WTC11 (cell line): ENCODE results near the gene FAM120AOS. TPM values are rescaled to one million over a fixed set of nuclear protein-coding genes. Genes with fewer than 3 reads are reported as not detected.

Source experiments
- ATAC-seq: fragments of 200-7000 bp; cut with Tn5 transposase; 2 replicates; pipeline ENCODE4 v1.10.0; 2021; ENCODE audit warnings: mild to moderate bottlenecking, moderate library complexity
- CTCF ChIA-PET: fragments of 300-600 bp; sonication (Branson Sonifier 250); formaldehyde crosslinking; loops from one replicate; lab custom pipeline; 2021; ENCODE audit warnings: antibody characterized with exemption; lab: Charles Lee
- POLR2A ChIA-PET: fragments of 350-600 bp; sonication (Branson Sonifier 250); formaldehyde crosslinking; loops from one replicate; lab custom pipeline; 2021; ENCODE audit warnings: antibody characterized with exemption; lab: Charles Lee
- DNase-seq: peaks from one replicate; pipeline ENCODE4 v3.0.0; 2021; ENCODE audit warnings: low spot score
- H3K27ac Mint-ChIP-seq: 2 replicates; pipeline ENCODE4 v1.8.0; 2021; ENCODE audit warnings: mixed read lengths
- H3K27me3 Mint-ChIP-seq: 2 replicates; pipeline ENCODE4 v1.8.0; 2021; ENCODE audit warnings: low read depth, mild to moderate bottlenecking, moderate library complexity, mixed read lengths
- H3K36me3 Mint-ChIP-seq: 2 replicates; pipeline ENCODE4 v1.8.0; 2021; ENCODE audit warnings: mixed read lengths
- H3K4me1 Mint-ChIP-seq: 2 replicates; pipeline ENCODE4 v1.8.0; 2022; ENCODE audit warnings: mixed read lengths
- H3K4me3 Mint-ChIP-seq: 2 replicates; pipeline ENCODE4 v1.8.0; 2021; ENCODE audit warnings: mild to moderate bottlenecking, moderate library complexity, mixed read lengths
- H3K9me3 Mint-ChIP-seq: 2 replicates; pipeline ENCODE4 v1.8.0; 2021; ENCODE audit warnings: mixed read lengths
- AR ChIP-seq: fragments of 250-450 bp; sonication (Bioruptor Pico); IDR thresholded peaks from 2 replicates; pipeline ENCODE4 v1.9.0; 2021; ENCODE audit warnings: mild to moderate bottlenecking
- CBFB ChIP-seq: sonication (generic); formaldehyde crosslinking; IDR thresholded peaks from 2 replicates; pipeline ENCODE4 v1.8.1; 2022; ENCODE audit warnings: mild to moderate bottlenecking, low read depth, missing genetic modification reagents
- CREB1 ChIP-seq: sonication (generic); formaldehyde crosslinking; IDR thresholded peaks from 2 replicates; pipeline ENCODE4 v1.8.0; 2023; ENCODE audit warnings: mild to moderate bottlenecking, missing genetic modification reagents
- FOXP1 ChIP-seq: sonication (generic); formaldehyde crosslinking; IDR thresholded peaks from 2 replicates; pipeline ENCODE4 v1.8.0; 2022; ENCODE audit warnings: missing genetic modification reagents, mild to moderate bottlenecking, moderate library complexity, borderline replicate concordance
- IRF1 ChIP-seq: sonication (generic); formaldehyde crosslinking; IDR thresholded peaks from 2 replicates; pipeline ENCODE4 v1.8.0; 2023; ENCODE audit warnings: missing genetic modification reagents
- MYBL2 ChIP-seq: sonication (generic); formaldehyde crosslinking; IDR thresholded peaks from 2 replicates; pipeline ENCODE4 v1.8.1; 2023; ENCODE audit warnings: mild to moderate bottlenecking, moderate library complexity, missing genetic modification reagents
- OVOL2 ChIP-seq: fragments of 250-450 bp; sonication (Bioruptor Pico); IDR thresholded peaks from 2 replicates; pipeline ENCODE4 v1.9.0; 2021; ENCODE audit warnings: mild to moderate bottlenecking, borderline replicate concordance
- SMAD3 ChIP-seq: sonication (generic); formaldehyde crosslinking; IDR thresholded peaks from 2 replicates; pipeline ENCODE4 v1.8.0; 2022; ENCODE audit warnings: missing genetic modification reagents, mild to moderate bottlenecking, borderline replicate concordance
- ZBTB21 ChIP-seq: sonication (generic); formaldehyde crosslinking; IDR thresholded peaks from 2 replicates; pipeline ENCODE4 v1.8.1; 2023; ENCODE audit warnings: mild to moderate bottlenecking, missing genetic modification reagents, borderline replicate concordance
- ZNF121 ChIP-seq: sonication (generic); formaldehyde crosslinking; IDR thresholded peaks from 2 replicates; pipeline ENCODE4 v1.8.0; 2023; ENCODE audit warnings: missing genetic modification reagents
- ZNF232 ChIP-seq: sonication (generic); formaldehyde crosslinking; IDR thresholded peaks from 2 replicates; pipeline ENCODE4 v1.8.0; 2022; ENCODE audit warnings: mild to moderate bottlenecking, missing genetic modification reagents
- ZNF396 ChIP-seq: fragments of 250-450 bp; sonication (Bioruptor Pico); IDR thresholded peaks from 2 replicates; pipeline ENCODE4 v1.8.0; 2021; ENCODE audit warnings: mild to moderate bottlenecking, moderate library complexity, borderline replicate concordance
- ZNF423 ChIP-seq: fragments of 250-450 bp; sonication (Bioruptor Pico); IDR thresholded peaks from 2 replicates; pipeline ENCODE4 v2.1.2; 2022; ENCODE audit warnings: mild to moderate bottlenecking, moderate library complexity
- total RNA-seq: library from RNA; stranded (reverse); gene quantifications from 3 replicates; pipeline ENCODE4 v1.2.3, GENCODE V29; 2021
- TF ChIP-seq, protein P1 (sequence below): sonication (generic); formaldehyde crosslinking; IDR thresholded peaks from 2 replicates; pipeline ENCODE4 v1.8.0; 2022; ENCODE audit warnings: mild to moderate bottlenecking, missing genetic modification reagents
- TF ChIP-seq, protein P2 (sequence below): sonication (generic); formaldehyde crosslinking; IDR thresholded peaks from 2 replicates; pipeline ENCODE4 v1.8.1; 2022; ENCODE audit warnings: missing genetic modification reagents, borderline replicate concordance
- TF ChIP-seq, protein P3 (sequence below): sonication (generic); formaldehyde crosslinking; IDR thresholded peaks from 2 replicates; pipeline ENCODE4 v1.8.1; 2022; ENCODE audit warnings: mild to moderate bottlenecking, missing genetic modification reagents, moderate library complexity, borderline replicate concordance

FAM120AOS gene
- total RNA-seq, 1 experiment from 2014 or later, result 44.4 TPM

DNA sequence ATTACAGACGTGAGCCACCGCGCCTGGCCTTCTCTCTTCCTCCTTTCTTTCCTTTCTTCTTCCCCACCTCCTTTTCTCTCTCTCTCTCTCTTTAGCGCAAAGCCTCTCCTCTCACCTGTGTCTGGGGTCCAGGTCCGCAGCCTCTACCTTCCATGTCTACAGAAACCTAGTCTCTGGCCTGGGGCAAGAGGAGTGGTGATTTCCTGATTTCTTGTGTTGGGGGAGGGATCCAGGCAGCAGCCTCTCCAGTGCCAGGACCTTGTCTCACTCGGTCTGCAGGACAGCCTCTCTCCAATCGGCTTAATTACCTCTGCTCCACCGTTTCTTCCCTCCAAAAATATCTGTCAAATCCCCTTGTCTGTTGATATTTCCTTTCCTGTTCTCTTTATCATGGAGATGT, 18.0 kb downstream of the FAM120AOS start (continued):
- TF ChIP-seq MYBL2 (CRISPR knock-in tag) (no peak), ZNF232 (no peak), CREB1 (CRISPR knock-in tag) (no peak), ZBTB21 (CRISPR knock-in tag) (no peak), CBFB (CRISPR knock-in tag) (no peak), ZNF396 (CRISPR knock-in tag) (no peak), SMAD3 (no peak), IRF1 (CRISPR knock-in tag) (no peak), FOXP1 (CRISPR knock-in tag) (no peak)
- TF ChIP-seq, protein P1, sequence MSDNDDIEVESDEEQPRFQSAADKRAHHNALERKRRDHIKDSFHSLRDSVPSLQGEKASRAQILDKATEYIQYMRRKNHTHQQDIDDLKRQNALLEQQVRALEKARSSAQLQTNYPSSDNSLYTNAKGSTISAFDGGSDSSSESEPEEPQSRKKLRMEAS (CRISPR knock-in tag), result no peak
- TF ChIP-seq, all 79 proteins: peak for 0

- no peak overlapping the region for H3K4me3 Mint-ChIP-seq
- DNase-seq (no peak), ATAC-seq (no peak)
- no peaks in the 10 kb centered on the region for H3K36me3 Mint-ChIP-seq
- H3K4me1 Mint-ChIP-seq, result peaks cover 14% of the 10 kb centered on the region
- no peaks in the 10 kb centered on the region for H3K27me3 Mint-ChIP-seq
- no peak overlapping the region for H3K27ac Mint-ChIP-seq
- TF ChIP-seq ZNF232, result no peak
- TF ChIP-seq, all 79 proteins: peak for 0
- POLR2A ChIA-PET, result no interaction called here
- no peaks in the 10 kb centered on the region for H3K9me3 Mint-ChIP-seq
- CTCF ChIA-PET, result no interaction called here
These were observed 19.3 kb downstream of the FAM120AOS start for GRCh38 chr9:93434056-93434455.

DNA sequence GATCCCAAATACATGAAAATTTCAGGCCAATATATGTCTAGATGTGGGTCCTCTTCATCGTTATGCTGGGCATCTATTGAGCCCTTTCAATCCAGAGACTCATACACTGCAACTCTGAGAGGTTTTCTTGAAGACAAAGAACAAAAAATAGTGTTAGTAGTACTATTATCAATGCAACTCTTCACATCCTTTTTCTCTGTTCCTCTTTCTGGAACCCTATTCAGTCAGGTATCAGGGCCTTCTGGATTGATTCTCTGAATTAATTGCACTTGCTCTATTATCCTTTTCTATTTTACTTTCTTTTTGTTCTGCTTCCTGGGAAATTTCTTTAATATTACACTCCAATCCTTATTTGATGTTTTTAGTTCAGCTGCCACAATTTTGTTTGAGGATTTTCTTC, 20.4 kb downstream of the FAM120AOS start:
- Mint-ChIP-seq H3K27me3 (no peaks in the 10 kb centered on the region), H3K4me1 (peaks cover 14% of the 10 kb centered on the region), H3K27ac (no peak overlapping the region), H3K36me3 (no peaks in the 10 kb centered on the region)
- DNase-seq, result no peak
- ChIA-PET CTCF (no interaction called here), POLR2A (no interaction called here)
- ATAC-seq, result no peak
- TF ChIP-seq, protein P2, sequence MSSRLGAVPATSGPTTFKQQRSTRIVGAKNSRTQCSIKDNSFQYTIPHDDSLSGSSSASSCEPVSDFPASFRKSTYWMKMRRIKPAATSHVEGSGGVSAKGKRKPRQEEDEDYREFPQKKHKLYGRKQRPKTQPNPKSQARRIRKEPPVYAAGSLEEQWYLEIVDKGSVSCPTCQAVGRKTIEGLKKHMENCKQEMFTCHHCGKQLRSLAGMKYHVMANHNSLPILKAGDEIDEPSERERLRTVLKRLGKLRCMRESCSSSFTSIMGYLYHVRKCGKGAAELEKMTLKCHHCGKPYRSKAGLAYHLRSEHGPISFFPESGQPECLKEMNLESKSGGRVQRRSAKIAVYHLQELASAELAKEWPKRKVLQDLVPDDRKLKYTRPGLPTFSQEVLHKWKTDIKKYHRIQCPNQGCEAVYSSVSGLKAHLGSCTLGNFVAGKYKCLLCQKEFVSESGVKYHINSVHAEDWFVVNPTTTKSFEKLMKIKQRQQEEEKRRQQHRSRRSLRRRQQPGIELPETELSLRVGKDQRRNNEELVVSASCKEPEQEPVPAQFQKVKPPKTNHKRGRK (CRISPR knock-in tag), result no peak
- TF ChIP-seq ZNF121 (CRISPR knock-in tag), result no peak
- TF ChIP-seq ZNF423 (CRISPR knock-in tag), result no peak
- TF ChIP-seq AR (CRISPR knock-in tag), result no peak
- TF ChIP-seq, protein P3, sequence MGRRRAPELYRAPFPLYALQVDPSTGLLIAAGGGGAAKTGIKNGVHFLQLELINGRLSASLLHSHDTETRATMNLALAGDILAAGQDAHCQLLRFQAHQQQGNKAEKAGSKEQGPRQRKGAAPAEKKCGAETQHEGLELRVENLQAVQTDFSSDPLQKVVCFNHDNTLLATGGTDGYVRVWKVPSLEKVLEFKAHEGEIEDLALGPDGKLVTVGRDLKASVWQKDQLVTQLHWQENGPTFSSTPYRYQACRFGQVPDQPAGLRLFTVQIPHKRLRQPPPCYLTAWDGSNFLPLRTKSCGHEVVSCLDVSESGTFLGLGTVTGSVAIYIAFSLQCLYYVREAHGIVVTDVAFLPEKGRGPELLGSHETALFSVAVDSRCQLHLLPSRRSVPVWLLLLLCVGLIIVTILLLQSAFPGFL (CRISPR knock-in tag), result no peak
- no peak for TF ChIP-seq OVOL2 (CRISPR knock-in tag)
- TF ChIP-seq, all 79 proteins: peak for 0
- Mint-ChIP-seq H3K4me3 (no peak overlapping the region), H3K9me3 (no peaks in the 10 kb centered on the region)
